Mononuclear cell (primary cell): ENCODE data around the gene ERAS. TPM values are rescaled to one million over a fixed set of nuclear protein-coding genes. Genes with fewer than 3 reads are reported as not detected.
"Not testable (repeated sequence)": the region's sequence is repeated elsewhere in the genome, so short reads cannot be mapped to it uniquely, and the experiment has no call there.

Experiments
- H3K27me3 ChIP-seq: 2 replicates; pipeline ENCODE4 v1.6.0; 2011; ENCODE audit warnings: low read length, control low read depth; ENCODE audit not compliant: insufficient read depth
- H3K4me1 ChIP-seq: 2 replicates; pipeline ENCODE4 v1.5.1; 2011; ENCODE audit warnings: mild to moderate bottlenecking, low read length, control low read depth; ENCODE audit not compliant: insufficient read depth
- H3K4me3 ChIP-seq: 2 replicates; pipeline ENCODE4 v1.5.1; 2011; ENCODE audit warnings: mild to moderate bottlenecking, low read length, moderate library complexity
- H3K9me3 ChIP-seq: 2 replicates; pipeline ENCODE4 v1.5.1; 2011; ENCODE audit warnings: low read depth, mild to moderate bottlenecking, control low read depth, low read length
- total RNA-seq: library from RNA; depleted of rRNA; stranded (reverse); fragments of >200 nt; gene quantifications from one replicate; pipeline ENCODE4 v1.2.3, GENCODE V29; 2012

Gene ERAS
- total RNA-seq, 1 donor = not detected

- Histone ChIP-seq H3K4me1 (peaks cover 4% of the 10 kb centered on the region), H3K27me3 (peaks cover 24% of the 10 kb centered on the region), H3K4me3 (no peak within 1 kb of the TSS), H3K9me3 (no peaks in the 10 kb centered on the region)
Measured at GRCh38 chrX:48835524-48836329, 9.4 kb downstream of the ERAS start, which contains the start of gene PCSK1N. Gene PCSK1N, minus strand, starts transcription at chrX:48835610. Its CDS starts 78 bp downstream, at chrX:48835532.

- Histone ChIP-seq H3K27me3 (peaks cover 4% of the 10 kb centered on the region), H3K4me1 (no peaks in the 10 kb centered on the region), H3K4me3 (no peak overlapping the region), H3K9me3 (no peaks in the 10 kb centered on the region)
Measured at GRCh38 chrX:48839686-48840085, 13.4 kb downstream of the ERAS start.

- Histone ChIP-seq H3K4me3 (no peak overlapping the region), H3K9me3 (no peaks in the 10 kb centered on the region), H3K27me3 (no peaks in the 10 kb centered on the region), H3K4me1 (no peaks in the 10 kb centered on the region)
Measured at GRCh38 chrX:48848847-48849246, 22.5 kb downstream of the ERAS start.

DNA sequence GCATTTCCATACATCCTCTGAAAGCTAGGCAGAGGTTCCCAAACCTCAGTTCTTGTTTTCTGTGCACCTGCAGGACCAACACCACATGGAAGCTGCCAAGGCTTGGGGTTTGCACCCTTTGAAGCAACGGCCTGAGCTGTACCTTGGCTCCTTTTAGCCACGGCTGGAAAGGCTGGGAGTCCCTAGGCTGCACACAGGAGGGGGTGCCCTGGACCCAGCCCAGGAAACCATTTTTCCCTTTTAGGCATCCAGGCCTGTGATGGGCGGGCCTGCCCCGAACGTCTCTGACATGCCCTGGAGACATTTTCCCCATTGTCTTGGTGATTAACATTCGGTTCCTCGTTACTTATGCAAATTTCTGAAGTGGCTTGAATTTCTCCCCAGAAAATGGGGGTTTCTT, 26.5 kb downstream of the ERAS start:
- no peak overlapping the region for H3K4me3 ChIP-seq
- no peaks in the 10 kb centered on the region for H3K9me3 ChIP-seq
- no peaks in the 10 kb centered on the region for H3K4me1 ChIP-seq
- no peaks in the 10 kb centered on the region for H3K27me3 ChIP-seq

DNA sequence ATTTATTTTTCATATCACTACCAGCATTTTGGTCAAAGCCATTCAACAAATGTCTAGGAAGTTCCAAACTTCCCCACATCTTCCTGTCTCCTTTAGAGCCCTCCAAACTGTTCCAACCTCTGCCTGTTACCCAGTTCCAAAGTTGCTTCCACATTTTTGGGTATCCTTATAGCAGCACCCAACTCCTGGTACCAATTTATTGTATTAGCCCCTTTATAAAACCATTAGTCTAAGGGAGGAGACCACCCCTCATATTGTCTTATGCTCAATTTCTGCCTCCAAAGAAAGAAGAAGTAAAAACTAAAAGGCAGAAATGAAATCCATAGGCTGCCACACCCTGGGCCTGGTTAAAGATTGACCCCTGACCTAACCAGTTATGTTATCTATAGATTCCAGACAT, 27.2 kb downstream of the ERAS start:
- H3K27me3 ChIP-seq, H3K4me1 ChIP-seq, H3K4me3 ChIP-seq, H3K9me3 ChIP-seq: not testable (repeated sequence)

DNA sequence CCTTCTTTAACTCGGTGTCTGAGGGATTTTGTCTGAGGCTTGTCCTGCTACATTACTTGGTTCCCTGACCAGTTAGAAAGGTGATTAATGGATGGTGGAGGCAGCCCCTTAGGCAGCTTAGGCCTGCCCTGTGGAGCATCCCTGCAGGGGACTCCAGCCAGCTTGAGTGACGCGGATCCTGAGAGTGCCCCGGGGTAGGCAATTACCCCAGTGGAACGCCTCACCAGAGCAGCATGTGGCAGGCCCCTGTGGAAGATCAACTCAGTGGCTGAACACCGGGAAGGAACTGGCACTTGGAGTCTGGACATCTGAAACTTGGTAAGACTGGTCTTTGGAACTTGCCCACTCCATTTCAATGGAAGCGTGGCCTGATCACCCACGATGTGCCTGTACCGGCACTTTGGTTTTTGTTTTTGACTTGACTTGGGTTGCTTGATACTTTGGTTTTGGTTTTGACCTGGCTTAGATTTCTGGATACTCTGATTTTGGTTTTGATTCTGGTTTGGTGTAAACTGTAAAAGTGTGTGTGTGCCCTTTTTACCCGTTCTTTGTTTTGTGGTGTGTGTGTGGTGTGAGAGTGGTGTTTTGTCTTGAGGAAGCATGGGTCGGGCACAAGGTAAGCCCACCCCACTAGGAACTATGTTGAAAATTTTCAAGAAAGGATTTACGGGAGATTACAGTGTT, 27.9 kb downstream of the ERAS start:
- not testable (repeated sequence) for H3K4me3 ChIP-seq, H3K27me3 ChIP-seq, H3K9me3 ChIP-seq, H3K4me1 ChIP-seq

DNA sequence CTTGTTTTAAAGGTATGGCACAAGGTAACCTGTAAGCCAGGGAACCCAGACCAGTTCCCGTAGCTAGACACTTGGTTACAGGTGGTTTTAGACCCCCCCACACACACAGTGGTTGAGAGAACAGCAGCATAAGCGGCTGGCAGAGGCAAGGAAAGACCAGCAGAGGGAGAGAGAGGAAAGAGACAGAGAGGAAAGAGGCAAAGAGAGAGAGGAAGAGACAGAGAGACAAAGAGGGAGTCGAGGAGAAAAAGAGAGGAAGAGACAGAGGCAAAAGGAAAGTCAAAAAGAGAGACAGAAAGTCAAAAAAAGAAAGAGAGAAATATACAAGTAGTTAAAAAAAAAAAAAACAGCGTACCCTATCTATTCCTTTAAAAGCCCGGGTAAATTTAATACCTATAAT, 28.6 kb downstream of the ERAS start:
- H3K4me3 ChIP-seq = no peak overlapping the region
- H3K27me3 ChIP-seq = no peaks in the 10 kb centered on the region
- H3K9me3 ChIP-seq = no peaks in the 10 kb centered on the region
- H3K4me1 ChIP-seq = no peaks in the 10 kb centered on the region

DNA sequence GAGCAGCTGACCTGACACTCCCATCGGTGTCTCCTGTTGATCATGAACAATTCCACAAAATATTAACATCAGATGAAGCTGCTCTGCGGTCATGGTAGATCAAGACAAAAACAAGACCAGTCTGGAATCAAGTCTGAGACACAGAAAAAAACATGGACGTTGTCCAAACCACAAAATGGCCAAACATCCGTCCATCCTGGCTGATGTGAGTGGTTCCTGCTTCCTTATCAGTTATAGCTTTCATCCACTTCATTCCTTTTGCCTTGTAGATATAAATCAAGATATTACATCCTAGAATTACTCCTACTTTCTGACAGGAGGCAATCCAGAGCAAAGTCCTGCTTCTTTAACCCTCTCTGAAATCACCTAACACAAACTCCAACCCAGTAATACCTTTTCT, 37.9 kb downstream of the ERAS start:
- Histone ChIP-seq H3K4me3 (no peak overlapping the region), H3K4me1 (no peaks in the 10 kb centered on the region), H3K9me3 (no peaks in the 10 kb centered on the region), H3K27me3 (no peaks in the 10 kb centered on the region)

- H3K4me3 ChIP-seq, H3K4me1 ChIP-seq, H3K9me3 ChIP-seq, H3K27me3 ChIP-seq: not testable (repeated sequence)
Measured at GRCh38 chrX:48872017-48872416, 45.7 kb downstream of the ERAS start.

- H3K4me3 ChIP-seq, H3K9me3 ChIP-seq, H3K4me1 ChIP-seq, H3K27me3 ChIP-seq: not testable (repeated sequence)
Measured at GRCh38 chrX:48876944-48877343, 50.6 kb downstream of the ERAS start.

Other genes starting within 250 kb of the ERAS start
- 38.2 TPM for gene WDR13, start 229.0 kb upstream of the ERAS start, total RNA-seq
- gene WAS, start 142.7 kb upstream of the ERAS start, total RNA-seq = 64.3 TPM
- gene SUV39H1, start 129.8 kb upstream of the ERAS start, total RNA-seq = 7.0 TPM
- gene GLOD5, start 64.8 kb upstream of the ERAS start, total RNA-seq = not detected
- 1.6 TPM for gene GATA1, start 39.9 kb upstream of the ERAS start, total RNA-seq
- 21.5 TPM for gene HDAC6, start 24.4 kb upstream of the ERAS start, total RNA-seq
- gene PCSK1N, start 9.1 kb downstream of the ERAS start, total RNA-seq = 3.3 TPM
- gene TIMM17B, start 71.3 kb downstream of the ERAS start, total RNA-seq = 18.3 TPM
- 37.6 TPM for gene PQBP1, start 71.4 kb downstream of the ERAS start, total RNA-seq
- 8.5 TPM for gene SLC35A2, start 85.1 kb downstream of the ERAS start, total RNA-seq
- 239 TPM for gene PIM2, start 92.5 kb downstream of the ERAS start, total RNA-seq
- 56.1 TPM for gene OTUD5, start 131.1 kb downstream of the ERAS start, total RNA-seq
- gene KCND1, start 145.3 kb downstream of the ERAS start, total RNA-seq = 1.2 TPM
- gene GRIPAP1, start 175.8 kb downstream of the ERAS start, total RNA-seq = 24.9 TPM
- 29.3 TPM for gene TFE3, start 216.8 kb downstream of the ERAS start, total RNA-seq
- 2.9 TPM for gene CCDC120, start 232.5 kb downstream of the ERAS start, total RNA-seq
- gene PRAF2, start 247.5 kb downstream of the ERAS start, total RNA-seq = 5.5 TPM